Neuronal stem cell (in vitro differentiated cells): Measurements from ENCODE around the gene KIAA1671.

Experiments
- DNase-seq: peaks from one replicate; pipeline ENCODE4 v3.0.0-alpha.2; 2013; ENCODE audit warnings: low spot score
- H2AFZ ChIP-seq: one replicate; pipeline ENCODE4 v1.6.1; 2013; ENCODE audit warnings: mild to moderate bottlenecking, low read length, inconsistent platforms
- H2AK5ac ChIP-seq: 2 replicates; pipeline ENCODE4 v1.6.1; 2013; ENCODE audit warnings: low read depth, mild to moderate bottlenecking, inconsistent platforms, low read length, moderate library complexity, mixed read lengths
- H2BK120ac ChIP-seq: 2 replicates; pipeline ENCODE4 v1.6.1; 2013; ENCODE audit warnings: low read depth, mild to moderate bottlenecking, inconsistent platforms, low read length, moderate library complexity, mixed read lengths
- H2BK12ac ChIP-seq: one replicate; pipeline ENCODE4 v1.6.1; 2013; ENCODE audit warnings: low read length, inconsistent platforms
- H2BK15ac ChIP-seq: 2 replicates; pipeline ENCODE4 v1.6.1; 2013; ENCODE audit warnings: mild to moderate bottlenecking, low read length, inconsistent platforms, mixed read lengths
- H2BK5ac ChIP-seq: one replicate; pipeline ENCODE4 v1.6.1; 2013; ENCODE audit warnings: inconsistent platforms, mild to moderate bottlenecking, low read length, moderate library complexity
- H3K14ac ChIP-seq: one replicate; pipeline ENCODE4 v1.6.1; 2013; ENCODE audit warnings: low read length, inconsistent platforms
- H3K18ac ChIP-seq: 2 replicates; pipeline ENCODE4 v1.6.1; 2013; ENCODE audit warnings: low read length, inconsistent platforms
- H3K23ac ChIP-seq: 2 replicates; pipeline ENCODE4 v1.6.1; 2013; ENCODE audit warnings: low read depth, mild to moderate bottlenecking, mixed read lengths, low read length, inconsistent platforms; ENCODE audit not compliant: poor library complexity
- H3K27ac ChIP-seq: replicated peaks from 3 replicates; pipeline ENCODE4 v1.5.1; 2013; ENCODE audit warnings: low read length, inconsistent platforms
- H3K27me3 ChIP-seq, 3 experiments: 2 replicates each; pipeline ENCODE4 v1.6.1; 2013; ENCODE audit warnings: low read length in 3 of 3, mild to moderate bottlenecking in 2 of 3, inconsistent platforms in 1 of 3, low read depth in 1 of 3, mixed read lengths in 1 of 3, moderate library complexity in 1 of 3; ENCODE audit not compliant: control insufficient read depth in 3 of 3, insufficient read depth in 3 of 3
- H3K36me3 ChIP-seq, 2 donors: replicated peaks in 1 of 2; 2 replicates each; pipeline ENCODE4 v1.6.1; 2013; ENCODE audit warnings: low read length in 2 of 2; ENCODE audit not compliant: control insufficient read depth in 2 of 2, insufficient read depth in 2 of 2
- H3K4ac ChIP-seq: 2 replicates; pipeline ENCODE4 v1.6.1; 2013; ENCODE audit warnings: inconsistent platforms, mild to moderate bottlenecking, low read length, moderate library complexity
- H3K4me1 ChIP-seq, 2 donors: 1 replicate in 1 of 2; 2 replicates in 1 of 2; pipeline ENCODE4 v1.6.1; 2013; ENCODE audit warnings: low read length in 2 of 2, low read depth in 1 of 2; ENCODE audit not compliant: control insufficient read depth in 2 of 2, insufficient read depth in 1 of 2
- H3K4me2 ChIP-seq: one replicate; pipeline ENCODE4 v1.6.1; 2013; ENCODE audit warnings: mild to moderate bottlenecking, low read length, inconsistent platforms; ENCODE audit not compliant: insufficient read depth, poor library complexity, severe bottlenecking
- H3K4me3 ChIP-seq, 2 donors: 2 replicates each; pipeline ENCODE4 v1.5.1; 2013; ENCODE audit warnings: low read length in 2 of 2, mild to moderate bottlenecking in 2 of 2, inconsistent platforms in 1 of 2, moderate library complexity in 1 of 2
- H3K79me1 ChIP-seq: one replicate; pipeline ENCODE4 v1.6.1; 2013; ENCODE audit warnings: low read depth, mild to moderate bottlenecking, inconsistent platforms, low read length, moderate library complexity
- H3K9ac ChIP-seq: one replicate; pipeline ENCODE4 v1.6.1; 2013; ENCODE audit warnings: mild to moderate bottlenecking, low read depth, low read length, inconsistent platforms; ENCODE audit not compliant: poor library complexity
- H3K9me3 ChIP-seq, 2 donors: replicated peaks in 1 of 2; 2 replicates each; pipeline versions ENCODE3 to v1.6.1; 2013; ENCODE audit warnings: low read length in 2 of 2, mild to moderate bottlenecking in 2 of 2, inconsistent platforms in 1 of 2, low read depth in 1 of 2, mixed read lengths in 1 of 2, moderate library complexity in 1 of 2; ENCODE audit not compliant: control insufficient read depth in 2 of 2, insufficient read depth in 1 of 2
- H4K8ac ChIP-seq: one replicate; pipeline ENCODE4 v1.6.1; 2013; ENCODE audit warnings: low read depth, mild to moderate bottlenecking, inconsistent platforms, low read length, moderate library complexity
- H4K91ac ChIP-seq: one replicate; pipeline ENCODE4 v1.6.1; 2013; ENCODE audit warnings: low read length, low read depth, mild to moderate bottlenecking, inconsistent platforms; ENCODE audit not compliant: poor library complexity
- WGBS, 2 donors: extraction: QIAGEN DNeasy Blood & Tissue Kit; methylation state at CpG; one replicate each; pipeline ENCODE4 v1.1.7; 2013; ENCODE audit warnings: missing lambda C conversion rate in 2 of 2, mixed read lengths in 1 of 2; ENCODE audit not compliant: insufficient read length in 2 of 2, insufficient replicate concordance in 1 of 2; ENCODE audit errors: extremely low coverage in 2 of 2; 5-methylcytosine and 5-hydroxymethylcytosine counted together

Gene KIAA1671

GRCh38 chr22:24925586-24926427 lies 26.7 kb upstream of the KIAA1671 start:
- DNase-seq = no peak
- H3K14ac ChIP-seq = no peak overlapping the region
- H3K27ac ChIP-seq = no peak overlapping the region
- H3K4me2 ChIP-seq = no peak overlapping the region
- H2BK120ac ChIP-seq = no peak overlapping the region
- H3K9me3 ChIP-seq = peaks cover 0 to 2% of the 10 kb centered on the region in 2 donors
- peaks cover 0 to 3% of the 10 kb centered on the region in 2 donors for H3K4me1 ChIP-seq
- H2AK5ac ChIP-seq = no peak overlapping the region
- H2BK15ac ChIP-seq = no peak overlapping the region
- no peak overlapping the region for H2BK5ac ChIP-seq
- H3K79me1 ChIP-seq = no peaks in the 10 kb centered on the region
- no peaks in the 10 kb centered on the region for H3K27me3 ChIP-seq
- H3K9ac ChIP-seq = no peak overlapping the region
- H3K4me3 ChIP-seq = no peak overlapping the region
- whole genome bisulfite sequencing, 2 donors = no CpG with 5 or more reads among the region's 17 CpGs
- H3K18ac ChIP-seq = peak overlapping the region; percentile 57
- H4K8ac ChIP-seq = no peak overlapping the region
- H2BK12ac ChIP-seq = no peak overlapping the region
- H3K23ac ChIP-seq = no peak overlapping the region
- peaks cover 0 to 2% of the 10 kb centered on the region in 2 donors for H3K36me3 ChIP-seq
- no peak overlapping the region for H3K4ac ChIP-seq
- H4K91ac ChIP-seq = peak overlapping the region; percentile 14
- peak overlapping the region; percentile 45 for H2AFZ ChIP-seq

- no peak overlapping the region for H2BK12ac ChIP-seq
- H2BK5ac ChIP-seq = no peak overlapping the region
- no peak overlapping the region for H3K4me2 ChIP-seq
- H2BK15ac ChIP-seq = no peak overlapping the region
- H3K23ac ChIP-seq = no peak overlapping the region
- no peak overlapping the region for H3K9ac ChIP-seq
- H4K8ac ChIP-seq = no peak overlapping the region
- no peak overlapping the region for H3K14ac ChIP-seq
- peaks cover 0 to 2% of the 10 kb centered on the region in 2 donors for H3K36me3 ChIP-seq
- peaks cover 0 to 2% of the 10 kb centered on the region in 2 donors for H3K9me3 ChIP-seq
- peak overlapping the region; percentile 45 for H2AFZ ChIP-seq
- no peak overlapping the region for H3K4ac ChIP-seq
- H3K79me1 ChIP-seq = no peaks in the 10 kb centered on the region
- H2AK5ac ChIP-seq = no peak overlapping the region
- H3K27ac ChIP-seq = no peak overlapping the region
- H3K27me3 ChIP-seq = no peaks in the 10 kb centered on the region
- H3K4me1 ChIP-seq = peaks cover 0 to 3% of the 10 kb centered on the region in 2 donors
- H2BK120ac ChIP-seq = no peak overlapping the region
- H3K4me3 ChIP-seq = no peak overlapping the region
- no peak for DNase-seq
- no CpG with 5 or more reads among the region's 3 CpGs for WGBS, 2 donors
- H4K91ac ChIP-seq = no peak overlapping the region
- H3K18ac ChIP-seq = no peak overlapping the region
These were observed 26.1 kb upstream of the KIAA1671 start for GRCh38 chr22:24926428-24926725.

- no peak overlapping the region for H3K9ac ChIP-seq
- H3K18ac ChIP-seq = no peak overlapping the region
- no peak for DNase-seq
- no peak overlapping the region for H2BK120ac ChIP-seq
- H3K4ac ChIP-seq = no peak overlapping the region
- peaks cover 0 to 2% of the 10 kb centered on the region in 2 donors for H3K36me3 ChIP-seq
- H2AK5ac ChIP-seq = no peak overlapping the region
- no peak overlapping the region for H3K4me2 ChIP-seq
- H3K4me3 ChIP-seq = no peak overlapping the region
- H4K8ac ChIP-seq = no peak overlapping the region
- no peak overlapping the region for H3K14ac ChIP-seq
- no peak overlapping the region for H3K27ac ChIP-seq
- no peak overlapping the region for H2BK5ac ChIP-seq
- H2BK12ac ChIP-seq = no peak overlapping the region
- no peak overlapping the region for H3K23ac ChIP-seq
- no peaks in the 10 kb centered on the region for H3K27me3 ChIP-seq
- peaks cover 0 to 3% of the 10 kb centered on the region in 2 donors for H3K4me1 ChIP-seq
- no CpG with 5 or more reads among the region's 1 CpG for WGBS, 2 donors
- H4K91ac ChIP-seq = no peak overlapping the region
- no peak overlapping the region for H2BK15ac ChIP-seq
- no peak overlapping the region for H2AFZ ChIP-seq
- no peaks in the 10 kb centered on the region for H3K79me1 ChIP-seq
- H3K9me3 ChIP-seq = peaks cover 0 to 2% of the 10 kb centered on the region in 2 donors
These were observed 25.5 kb upstream of the KIAA1671 start for GRCh38 chr22:24926849-24927579.

GRCh38 chr22:24928322-24928721 lies 24.2 kb upstream of the KIAA1671 start:
- H3K23ac ChIP-seq = no peak overlapping the region
- no peaks in the 10 kb centered on the region for H3K27me3 ChIP-seq
- WGBS, 2 donors = no CpG with 5 or more reads among the region's 7 CpGs
- H2BK120ac ChIP-seq = no peak overlapping the region
- no peak overlapping the region for H3K27ac ChIP-seq
- no peak overlapping the region for H2AFZ ChIP-seq
- H3K18ac ChIP-seq = no peak overlapping the region
- H4K8ac ChIP-seq = no peak overlapping the region
- no peak overlapping the region for H4K91ac ChIP-seq
- H3K79me1 ChIP-seq = no peaks in the 10 kb centered on the region
- H3K9ac ChIP-seq = no peak overlapping the region
- H2AK5ac ChIP-seq = no peak overlapping the region
- H3K14ac ChIP-seq = no peak overlapping the region
- no peak overlapping the region for H2BK12ac ChIP-seq
- H3K4ac ChIP-seq = no peak overlapping the region
- peaks cover 0 to 3% of the 10 kb centered on the region in 2 donors for H3K4me1 ChIP-seq
- no peak for DNase-seq
- no peak overlapping the region for H3K4me2 ChIP-seq
- no peak overlapping the region for H2BK5ac ChIP-seq
- H3K4me3 ChIP-seq = no peak overlapping the region
- peaks cover 0 to 2% of the 10 kb centered on the region in 2 donors for H3K9me3 ChIP-seq
- peaks cover 0 to 2% of the 10 kb centered on the region in 2 donors for H3K36me3 ChIP-seq
- H2BK15ac ChIP-seq = no peak overlapping the region
